GM20000 (cell line): ENCODE data around the gene PDE7B.

Experiments
- DNase-seq: peaks from one replicate; pipeline ENCODE4 v3.0.0; 2012; ENCODE audit warnings: low spot score
- CTCF ChIP-seq: IDR thresholded peaks from 2 replicates; pipeline ENCODE4 v1.5.1; 2012; ENCODE audit warnings: mild to moderate bottlenecking, control low read depth; ENCODE audit errors: extremely low read depth, missing control alignments

PDE7B gene

DNA sequence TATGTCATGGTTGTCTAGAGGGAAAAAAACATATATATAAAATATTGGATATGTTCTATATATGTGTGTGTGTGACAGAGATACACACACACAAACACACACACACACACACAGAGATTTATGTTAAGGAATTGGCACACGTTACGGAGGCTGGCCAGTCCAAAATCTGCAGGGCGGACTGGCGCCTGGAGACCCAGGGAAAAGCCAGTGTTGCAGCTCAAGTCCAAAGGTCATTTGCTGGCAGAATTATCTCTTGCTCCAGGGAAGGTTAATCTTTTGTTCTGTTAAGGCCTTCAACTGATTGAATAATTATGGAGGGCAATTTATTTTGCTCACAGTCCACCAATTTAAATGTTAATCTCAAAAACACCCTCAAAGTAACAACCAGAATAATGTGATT lies 37.5 kb upstream of the PDE7B start:
- no peak for TF ChIP-seq CTCF
- no peak for DNase-seq

DNA sequence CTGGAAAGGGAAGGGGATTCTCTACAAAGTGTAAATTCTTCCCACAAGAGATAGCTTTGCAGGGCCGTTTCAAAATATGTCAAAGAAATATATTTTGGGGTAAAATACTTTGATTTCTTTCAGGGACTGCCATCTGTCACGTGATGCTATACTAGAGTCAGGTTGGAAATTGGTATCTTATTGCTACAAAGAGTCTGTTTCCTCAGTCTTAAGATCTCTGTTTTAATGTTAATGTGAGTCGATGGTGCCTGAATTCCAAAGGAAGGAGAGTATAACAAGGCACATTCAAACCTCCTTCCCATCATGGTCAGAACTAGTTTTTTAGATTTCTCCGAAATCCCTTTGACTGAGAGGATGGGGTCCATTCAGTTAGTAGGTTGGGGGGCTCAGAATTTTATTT lies 36.3 kb upstream of the PDE7B start:
- no peak for DNase-seq
- no peak for TF ChIP-seq CTCF

DNA sequence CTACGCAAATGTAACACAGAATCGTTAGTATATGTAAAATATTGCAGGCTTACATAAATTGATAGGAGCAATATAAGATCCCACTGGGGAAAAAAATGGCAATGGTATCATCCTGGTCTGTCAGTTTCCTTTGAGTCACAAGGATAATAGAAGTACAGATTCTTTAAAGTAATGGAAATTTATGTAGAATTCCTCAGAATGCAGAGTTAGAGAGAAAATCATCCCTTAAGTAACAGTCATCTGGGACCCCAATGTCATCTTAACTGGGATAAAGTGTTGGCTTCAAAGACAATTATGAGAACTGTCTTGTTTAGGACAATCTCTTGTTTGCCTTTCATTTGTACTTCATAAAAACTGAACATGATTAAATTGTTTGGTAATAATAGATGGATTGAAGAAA lies 34.5 kb upstream of the PDE7B start:
- TF ChIP-seq CTCF: no peak
- DNase-seq: no peak

GRCh38 chr6:135819665-135820064 lies 31.8 kb upstream of the PDE7B start:
- DNase-seq: no peak

GRCh38 chr6:135820340-135820739 lies 31.2 kb upstream of the PDE7B start:
- no peak for TF ChIP-seq CTCF
- no peak for DNase-seq

More at GRCh38 chr6:135819665-135820064, 31.8 kb upstream of the PDE7B start:
- no peak for TF ChIP-seq CTCF

DNA sequence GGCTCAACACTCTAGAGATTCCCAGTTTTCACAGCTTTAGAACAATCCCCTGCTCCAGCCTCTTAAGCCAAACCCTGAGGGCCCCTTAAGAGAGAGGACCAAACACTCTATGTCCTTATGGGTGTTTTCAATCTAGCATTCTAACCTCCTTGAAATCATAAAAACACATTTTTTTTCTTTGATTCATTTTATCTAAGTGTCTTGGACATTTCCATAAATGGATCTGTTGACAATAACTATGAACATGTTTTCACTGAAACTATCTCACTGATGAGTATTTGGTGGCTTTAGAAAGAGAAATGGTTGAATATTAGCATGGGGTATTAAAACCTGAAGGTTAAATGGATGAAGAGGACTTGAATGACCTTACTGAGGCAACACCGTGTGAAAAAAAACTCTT lies 27.6 kb upstream of the PDE7B start:
- no peak for TF ChIP-seq CTCF
- no peak for DNase-seq

GRCh38 chr6:135826236-135826804 lies 25.2 kb upstream of the PDE7B start:
- DNase-seq: no peak
- no peak for TF ChIP-seq CTCF
